Measurements from ENCODE around the gene ATG2A. TPM values are rescaled to one million over a fixed set of nuclear protein-coding genes. Genes with fewer than 3 reads are reported as not detected.
A peak's percentile ranks its signal among the peaks of the same experiment; 100 is the strongest.

The ATG2A gene
- polyA plus RNA-seq (ENCODE audit: insufficient read length), result 15.3 TPM

DNA sequence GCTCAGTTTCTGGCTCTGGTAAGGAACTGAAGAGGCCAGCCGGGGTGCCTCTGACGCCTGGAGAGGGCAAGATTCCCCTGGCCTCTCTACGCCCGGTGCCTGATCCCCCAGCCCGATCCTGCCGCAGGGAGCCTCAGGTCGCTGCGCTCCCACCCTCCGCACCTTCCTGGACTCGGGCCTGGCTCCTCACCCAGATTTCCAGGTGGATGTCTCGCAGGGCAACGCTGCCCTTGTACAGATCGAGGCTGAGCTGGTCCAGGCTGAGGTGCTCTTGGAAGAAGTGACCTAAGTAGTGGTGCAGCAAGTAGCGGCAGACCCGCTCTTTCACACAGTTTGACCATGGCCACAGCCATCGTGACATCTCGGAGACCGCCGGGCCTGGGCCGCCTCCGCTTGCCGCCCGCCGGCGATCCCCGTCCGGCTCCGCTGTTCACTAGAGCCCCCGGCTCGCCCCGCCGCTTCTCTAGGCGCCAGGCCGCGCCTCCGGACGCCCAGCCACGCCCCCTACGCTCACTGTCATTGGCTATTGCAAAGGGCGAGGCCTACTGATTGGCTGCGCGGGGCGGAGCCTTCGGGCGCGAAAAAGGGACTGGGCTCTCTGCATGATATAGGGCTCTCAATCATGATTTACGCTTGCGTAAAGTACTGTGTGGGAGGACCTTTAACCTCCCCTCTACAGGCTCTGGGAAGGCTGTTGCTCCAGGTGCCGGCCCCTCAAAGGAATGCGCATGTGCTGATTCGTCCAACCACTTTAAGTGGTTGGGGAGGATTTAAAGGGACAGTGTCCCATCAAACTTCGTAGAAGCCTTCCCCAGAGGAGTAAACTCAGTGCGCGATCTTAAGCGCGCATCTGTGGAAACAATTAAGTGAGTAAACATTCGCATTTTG is at the start of gene ATG2A:
ATG2A (minus strand) TSS at position 435 of the 888 bp plus-strand sequence; CDS start at position 361, 74 bp downstream.
- peak; percentile 99 for DNase-seq

GRCh38 chr11:64963072-64963631 is 46.1 kb upstream of the ATG2A start:
- no peak for DNase-seq

- DNase-seq, result no peak
Observed at GRCh38 chr11:64960719-64961118, 43.7 kb upstream of the ATG2A start.

DNA sequence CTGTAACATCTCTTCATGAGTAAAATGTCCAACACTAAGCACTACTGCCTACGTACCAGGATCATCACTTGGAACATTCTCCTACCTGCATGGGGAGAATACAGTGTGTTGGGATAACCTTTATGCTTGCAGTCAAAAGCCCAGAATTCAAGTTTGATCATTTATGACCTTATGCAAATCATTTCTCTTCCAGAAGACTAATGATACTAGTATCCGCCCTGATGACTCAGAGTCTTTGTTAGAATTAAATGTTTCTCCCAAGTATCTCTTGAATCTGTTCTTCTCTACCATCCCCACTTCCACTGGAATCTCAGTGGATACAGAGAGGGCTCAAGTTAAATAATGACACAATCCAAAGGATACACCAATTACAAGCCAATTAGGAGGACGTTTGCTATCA is 42.5 kb upstream of the ATG2A start:
- no peak for DNase-seq

DNA sequence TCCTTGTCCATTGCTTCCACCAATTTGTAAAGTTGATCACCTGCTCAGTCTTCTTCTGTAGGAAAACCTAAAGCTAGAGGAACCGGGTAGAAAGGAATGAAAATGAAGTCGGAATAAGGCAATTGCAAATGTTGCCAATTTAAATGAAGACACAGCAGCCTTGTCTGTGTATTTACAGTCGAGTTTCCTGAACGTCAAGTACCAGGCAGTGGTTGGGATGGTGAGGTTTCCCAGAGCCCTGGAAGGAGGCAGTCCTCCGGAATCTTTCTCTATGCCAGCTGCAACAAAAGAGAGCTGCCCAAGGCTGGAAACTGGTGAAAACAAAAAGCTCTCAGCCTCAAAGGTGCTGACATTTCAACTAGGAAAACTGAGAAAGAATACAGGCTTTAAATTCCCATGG is 37.2 kb upstream of the ATG2A start:
- no peak for DNase-seq

DNA sequence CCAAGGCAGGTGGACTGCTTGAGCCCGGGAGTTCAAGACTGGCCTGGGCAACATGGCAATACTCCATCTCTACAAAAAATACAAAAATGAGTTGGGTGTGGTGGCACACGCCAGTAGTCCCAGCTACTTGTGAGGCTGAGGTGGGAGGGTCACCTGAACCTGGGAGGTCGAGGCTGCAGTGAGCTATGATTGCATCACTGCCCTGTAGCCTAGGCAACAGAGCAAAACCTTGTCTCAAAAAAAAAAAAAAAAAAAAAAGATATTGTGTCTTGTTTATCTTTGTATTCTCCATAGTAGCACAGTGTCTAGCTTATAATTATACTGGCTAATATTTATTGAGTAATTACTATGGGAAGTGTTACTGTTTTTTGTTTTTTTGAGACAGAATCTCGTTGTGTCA is 34.5 kb upstream of the ATG2A start:
- DNase-seq, result no peak

DNA sequence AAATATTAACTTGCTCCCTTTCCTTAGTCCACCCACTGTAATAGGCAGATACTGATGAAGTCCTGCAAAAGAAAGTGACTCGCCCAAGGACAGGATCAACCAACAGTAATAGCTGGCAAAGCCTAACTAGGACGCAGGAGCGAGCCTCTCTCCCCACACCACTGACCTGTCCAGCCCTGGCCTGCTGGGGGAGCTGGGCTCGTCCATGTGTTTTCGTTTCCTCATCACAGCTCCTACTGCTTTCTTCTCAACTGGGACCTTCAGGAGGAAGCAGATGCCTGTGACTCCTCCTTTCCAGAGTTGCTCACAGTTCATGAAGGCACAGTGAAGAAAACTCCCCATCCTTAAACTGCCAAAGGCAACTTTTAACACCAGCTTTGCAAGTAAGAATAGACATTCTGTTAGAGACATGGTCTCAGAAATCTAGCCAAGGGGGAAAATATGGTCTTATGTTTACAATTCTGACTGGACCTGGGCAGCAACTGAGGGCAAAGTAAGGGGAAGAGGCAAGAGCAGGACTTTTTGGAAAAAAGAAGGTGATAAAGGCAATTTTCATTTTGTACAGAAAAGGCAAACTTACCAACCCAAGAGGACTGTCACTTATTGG is 30.3 kb upstream of the ATG2A start:
- DNase-seq, result no peak

GRCh38 chr11:64936539-64936938 is 19.5 kb upstream of the ATG2A start:
- no peak for DNase-seq

- DNase-seq, result no peak
Observed at GRCh38 chr11:64935359-64936081, 18.5 kb upstream of the ATG2A start, which contains the start of gene GPHA2. Gene GPHA2, minus strand, starts transcription at chr11:64935893. Its CDS starts 433 bp downstream, at chr11:64935460.

DNA sequence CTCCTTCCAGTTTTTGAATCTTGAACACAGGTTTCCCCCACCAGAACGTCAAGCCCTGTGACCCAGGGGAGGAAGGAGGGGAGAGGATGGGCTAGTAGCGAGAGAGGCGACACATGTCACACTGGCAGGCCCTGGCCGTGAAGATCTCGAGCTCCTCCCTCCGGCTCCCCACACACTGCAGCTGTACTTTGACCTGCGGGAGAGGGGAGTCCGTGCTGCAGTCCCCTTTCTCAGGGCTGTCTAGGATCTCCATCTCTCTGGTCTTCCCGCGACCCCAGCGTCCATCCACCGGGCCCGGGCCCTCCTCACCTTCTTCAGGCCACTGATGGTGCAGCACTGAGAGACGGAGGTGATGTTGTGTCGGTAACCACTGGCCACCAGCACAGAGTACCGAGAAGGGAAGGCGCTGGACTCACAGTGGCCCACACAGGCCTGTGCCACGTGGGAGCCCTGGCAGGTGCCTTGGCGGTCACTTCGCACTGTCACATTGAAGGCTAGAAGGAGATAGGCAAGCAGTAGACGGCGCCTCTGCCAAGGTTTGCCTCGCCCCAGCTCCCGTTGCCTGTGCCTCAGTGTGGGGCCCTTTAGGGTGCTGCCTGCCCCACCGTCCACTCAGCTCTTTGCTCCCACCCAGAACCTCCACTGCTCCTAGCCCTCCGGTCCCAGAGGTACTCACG is 17.8 kb upstream of the ATG2A start:
- DNase-seq, result no peak

- DNase-seq, result no peak
Observed at GRCh38 chr11:64933935-64934681, 17.1 kb upstream of the ATG2A start.

DNA sequence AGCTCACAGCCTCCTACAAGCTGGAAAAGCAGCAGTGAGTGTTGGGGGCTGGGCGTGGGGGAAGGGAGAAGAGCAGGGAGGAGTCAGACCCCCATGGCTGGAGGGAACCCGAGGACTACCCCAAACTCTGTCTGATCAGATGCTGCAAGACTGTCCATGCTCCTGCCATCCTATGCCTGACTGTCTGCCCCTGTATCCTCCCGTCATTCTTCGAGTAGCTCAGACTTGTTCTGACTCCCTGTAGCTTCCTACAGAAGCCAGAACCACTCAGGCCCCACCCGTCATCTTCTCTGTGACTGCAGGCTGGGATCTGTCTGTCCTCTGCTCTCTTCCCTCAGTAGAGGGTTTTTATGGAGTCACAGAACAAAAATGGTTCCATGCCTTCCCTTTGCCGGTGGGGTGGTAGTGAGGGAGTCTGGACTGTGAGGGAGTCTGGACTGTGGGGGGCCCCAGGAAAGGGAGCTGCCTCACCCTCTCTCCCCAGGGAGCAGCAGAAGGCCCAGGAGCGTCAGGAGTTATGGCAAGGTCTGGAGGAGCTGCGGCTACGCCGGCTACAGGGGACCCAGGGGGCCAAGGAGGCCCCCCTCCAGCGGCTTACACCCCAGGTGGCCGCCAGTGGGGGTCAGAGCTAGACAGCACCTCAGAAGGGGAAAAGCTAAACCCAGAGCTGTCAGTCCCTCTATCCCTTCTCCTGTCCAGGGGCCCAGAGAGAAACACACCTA is 16.4 kb upstream of the ATG2A start:
- no peak for DNase-seq

GRCh38 chr11:64932324-64932723 is 15.3 kb upstream of the ATG2A start:
- no peak for DNase-seq

DNA sequence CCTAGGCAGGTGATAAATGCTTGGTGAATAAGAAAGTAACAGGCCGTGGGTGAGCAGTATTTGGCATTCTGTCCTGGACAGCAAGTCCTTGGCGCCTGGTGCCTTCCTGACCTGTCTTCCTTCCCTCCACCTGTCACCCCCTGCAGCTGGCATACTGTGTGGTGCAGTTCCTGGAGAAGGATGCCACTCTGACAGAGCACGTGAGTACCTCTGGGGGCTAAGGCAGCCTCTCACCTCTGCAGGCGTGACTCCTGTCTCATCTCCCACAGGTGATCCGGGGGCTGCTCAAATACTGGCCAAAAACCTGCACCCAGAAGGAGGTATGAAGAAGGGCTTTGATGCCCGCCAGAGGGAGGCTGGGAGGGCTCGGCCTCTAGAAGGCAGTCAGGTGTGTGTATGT is 14.3 kb upstream of the ATG2A start:
- DNase-seq, result no peak

DNA sequence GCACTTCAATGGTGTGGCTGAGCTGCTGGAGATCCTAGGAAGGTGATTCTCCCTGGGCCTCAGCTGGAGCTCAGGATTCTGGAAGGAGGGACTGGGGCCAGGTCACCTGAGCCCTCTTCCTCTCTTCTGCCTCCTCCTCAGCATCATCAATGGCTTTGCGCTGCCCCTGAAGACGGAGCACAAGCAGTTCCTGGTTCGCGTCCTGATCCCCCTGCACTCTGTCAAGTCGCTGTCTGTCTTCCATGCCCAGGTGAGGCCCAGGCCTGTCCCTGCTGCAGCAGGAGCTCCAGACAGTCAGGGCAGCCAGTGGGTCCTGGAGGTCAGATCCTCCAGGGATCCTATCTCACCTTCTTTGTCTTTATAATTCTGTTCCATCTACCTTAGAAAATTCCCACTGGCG is 13.3 kb upstream of the ATG2A start:
- no peak for DNase-seq

- DNase-seq, result no peak
Observed at GRCh38 chr11:64929625-64930024, 12.6 kb upstream of the ATG2A start.

- DNase-seq, result no peak
Observed at GRCh38 chr11:64928957-64929356, 11.9 kb upstream of the ATG2A start.

DNA sequence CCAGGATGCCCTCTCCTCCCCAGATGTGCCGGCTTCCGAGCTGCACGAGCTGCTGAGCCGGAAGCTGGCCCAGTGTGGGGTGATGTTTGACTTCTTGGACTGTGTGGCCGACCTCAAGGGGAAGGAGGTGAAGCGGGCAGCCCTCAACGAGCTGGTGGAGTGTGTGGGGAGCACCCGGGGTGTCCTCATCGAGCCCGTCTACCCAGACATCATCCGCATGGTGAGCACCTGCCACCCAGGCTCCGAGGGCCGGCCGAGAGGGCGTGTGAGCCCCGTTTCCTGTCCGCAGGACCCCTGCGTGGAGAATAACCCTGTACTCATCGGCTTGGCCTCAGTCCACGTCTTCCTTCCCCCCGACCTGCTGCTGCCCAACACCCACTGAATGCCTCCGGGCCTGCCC is 9.7 kb upstream of the ATG2A start:
- no peak for DNase-seq

DNA sequence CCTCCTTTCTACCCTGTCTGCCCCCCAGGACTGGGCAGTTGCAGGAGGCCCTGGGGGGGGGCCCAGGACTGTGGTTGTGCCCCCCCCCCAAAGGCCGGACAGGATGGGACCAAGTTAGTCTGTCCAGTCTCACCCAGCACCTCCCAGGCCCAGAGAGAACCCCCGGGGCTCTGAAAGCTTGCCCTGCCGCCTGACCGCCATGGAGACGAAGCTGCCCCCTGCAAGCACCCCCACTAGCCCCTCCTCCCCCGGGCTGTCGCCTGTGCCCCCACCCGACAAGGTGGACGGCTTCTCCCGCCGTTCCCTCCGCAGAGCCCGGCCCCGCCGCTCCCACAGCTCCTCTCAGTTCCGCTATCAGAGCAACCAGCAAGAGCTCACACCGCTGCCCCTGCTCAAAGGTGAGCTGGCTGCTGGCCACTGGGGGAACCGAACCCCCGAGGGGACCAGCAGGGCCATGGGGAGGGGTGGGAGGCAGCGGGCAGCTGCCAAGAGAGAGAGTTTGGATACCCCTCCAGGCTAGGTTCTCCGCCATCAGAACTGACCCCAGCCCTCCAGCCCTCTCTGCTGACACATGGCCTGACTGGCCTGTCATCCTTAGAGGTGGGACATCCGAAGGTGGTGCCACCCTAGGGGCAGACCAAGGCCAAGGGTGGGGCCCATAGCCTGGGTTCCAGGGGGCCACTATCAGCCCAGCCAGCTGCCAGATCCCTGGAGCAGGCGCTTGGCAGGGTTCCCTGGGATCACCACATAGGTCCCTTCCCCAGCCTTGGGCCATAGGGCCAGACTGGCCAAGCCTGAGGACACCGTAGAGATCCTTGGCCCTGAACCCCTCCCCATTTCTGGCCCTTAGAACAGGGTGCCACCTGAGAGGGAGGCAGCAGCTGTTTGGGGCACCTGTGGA is 8.8 kb upstream of the ATG2A start:
- no peak for DNase-seq

DNA sequence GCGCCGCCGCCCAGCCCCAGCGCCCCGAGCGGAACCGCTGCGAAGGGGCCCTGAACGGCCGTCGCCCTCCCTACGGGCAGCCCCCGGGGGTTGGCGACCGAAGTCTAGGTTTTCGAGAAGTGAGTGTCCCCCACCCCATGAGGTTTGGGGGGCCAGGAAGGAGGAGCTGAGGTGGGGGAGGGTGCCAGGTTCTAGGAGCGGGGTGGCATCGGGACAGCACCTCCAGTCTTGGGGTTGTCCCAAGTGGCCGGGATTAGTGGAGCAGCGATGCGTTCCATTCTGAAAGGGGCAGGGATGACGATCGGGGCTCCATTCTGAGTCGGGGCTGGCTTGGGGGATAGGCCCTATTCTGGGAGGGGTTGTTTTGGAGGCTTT is 7.9 kb upstream of the ATG2A start:
- no peak for DNase-seq
